ENCODE data around the gene SNX14.

- TF ChIP-seq POLR2AphosphoS5 (IDR thresholded peaks at IDR 0.05; ENCODE audit: low read depth) (no peak), CTCF (IDR thresholded peaks at IDR 0.05; ENCODE audit: insufficient read depth, low read length) (no peak), REST (IDR thresholded peaks at IDR 0.05; ENCODE audit: insufficient replicate concordance, low read depth) (no peak), GABPA (IDR thresholded peaks at IDR 0.05; ENCODE audit: low read depth) (no peak), SPI1 (IDR thresholded peaks at IDR 0.05; ENCODE audit: borderline replicate concordance, low read depth) (no peak)
Measured at GRCh38 chr6:85640821-85641220, 47.2 kb upstream of the SNX14 start.

All from HL-60 (cell line).